ENCODE results near the gene INCENP.
A peak's percentile ranks its signal among the peaks of the same experiment; 100 is the strongest.

INCENP gene

GRCh38 chr11:62124186-62125113 lies 639 bp downstream of the INCENP start:
- peak; percentile 43 for DNase-seq

GRCh38 chr11:62125316-62125715 lies 1.5 kb downstream of the INCENP start:
- DNase-seq = no peak

- DNase-seq = no peak
These were observed 2.1 kb downstream of the INCENP start for GRCh38 chr11:62125881-62126280.

GRCh38 chr11:62127426-62127825 lies 3.6 kb downstream of the INCENP start:
- no peak for DNase-seq

GRCh38 chr11:62127941-62128770 lies 4.3 kb downstream of the INCENP start:
- no peak for DNase-seq

- DNase-seq = no peak
These were observed 5.0 kb downstream of the INCENP start for GRCh38 chr11:62128835-62129234.

GRCh38 chr11:62129590-62130282 lies 5.9 kb downstream of the INCENP start:
- DNase-seq = no peak

- no peak for DNase-seq
These were observed 6.7 kb downstream of the INCENP start for GRCh38 chr11:62130283-62131169.

GRCh38 chr11:62131170-62131464 lies 7.3 kb downstream of the INCENP start:
- DNase-seq = no peak

GRCh38 chr11:62132191-62132590 lies 8.4 kb downstream of the INCENP start:
- no peak for DNase-seq

GRCh38 chr11:62132689-62133293 lies 9.0 kb downstream of the INCENP start:
- no peak for DNase-seq

- DNase-seq = no peak
These were observed 9.7 kb downstream of the INCENP start for GRCh38 chr11:62133328-62134065.

GRCh38 chr11:62137276-62137861 lies 13.6 kb downstream of the INCENP start:
- DNase-seq = peak; percentile 32

- no peak for DNase-seq
These were observed 14.2 kb downstream of the INCENP start for GRCh38 chr11:62137881-62138629.

- no peak for DNase-seq
These were observed 15.0 kb downstream of the INCENP start for GRCh38 chr11:62138630-62139425.

- no peak for DNase-seq
These were observed 15.9 kb downstream of the INCENP start for GRCh38 chr11:62139526-62140303.

- no peak for DNase-seq
These were observed 16.7 kb downstream of the INCENP start for GRCh38 chr11:62140304-62141110.
